Stimulated activated memory B cell treated with anti-CD40 and anti-IgM and Interleukin-4, amounts not matched to agents 10 μg/mL and 1 μg/mL and 100 μg/mL, for 72 hours (primary cell): ENCODE measurements around the gene EYS.
A peak's percentile ranks its signal among the peaks of the same experiment; 100 is the strongest.
"Not testable (repeated sequence)": the region's sequence is repeated elsewhere in the genome, so short reads cannot be mapped to it uniquely, and the experiment has no call there.

ENCODE experiments used
- ATAC-seq: fragments of 150-1000 bp; cut with Tn5 transposase; 2 replicates; pipeline ENCODE4 v1.10.0; 2021
- H3K27ac Mint-ChIP-seq: one replicate; pipeline ENCODE4 v1.8.0; 2022; ENCODE audit warnings: mild to moderate bottlenecking, mixed read lengths
- H3K27me3 Mint-ChIP-seq: one replicate; pipeline ENCODE4 v1.8.0; 2022; ENCODE audit warnings: mixed read lengths
- H3K36me3 Mint-ChIP-seq: one replicate; pipeline ENCODE4 v1.8.0; 2022; ENCODE audit warnings: mixed read lengths
- H3K4me1 Mint-ChIP-seq: one replicate; pipeline ENCODE4 v1.8.0; 2022; ENCODE audit warnings: mixed read lengths
- H3K4me3 Mint-ChIP-seq: one replicate; pipeline ENCODE4 v1.8.0; 2022; ENCODE audit warnings: mild to moderate bottlenecking, moderate library complexity, mixed read lengths
- H3K9me3 Mint-ChIP-seq: one replicate; pipeline ENCODE4 v1.8.0; 2022; ENCODE audit warnings: mixed read lengths

Gene EYS

GRCh38 chr6:63883597-63883996, 1823.4 kb downstream of the EYS start:
- Mint-ChIP-seq H3K36me3 (no peaks in the 10 kb centered on the region), H3K4me1 (no peaks in the 10 kb centered on the region), H3K27me3 (no peaks in the 10 kb centered on the region), H3K4me3 (no peak overlapping the region), H3K27ac (no peak overlapping the region), H3K9me3 (peaks cover 4% of the 10 kb centered on the region)
- no peak for ATAC-seq

GRCh38 chr6:63882208-63882607, 1824.8 kb downstream of the EYS start:
- ATAC-seq, result no peak
- Mint-ChIP-seq H3K9me3 (peaks cover 7% of the 10 kb centered on the region), H3K4me3 (no peak overlapping the region), H3K27ac (no peak overlapping the region), H3K27me3 (no peaks in the 10 kb centered on the region), H3K36me3 (no peaks in the 10 kb centered on the region), H3K4me1 (no peaks in the 10 kb centered on the region)

DNA sequence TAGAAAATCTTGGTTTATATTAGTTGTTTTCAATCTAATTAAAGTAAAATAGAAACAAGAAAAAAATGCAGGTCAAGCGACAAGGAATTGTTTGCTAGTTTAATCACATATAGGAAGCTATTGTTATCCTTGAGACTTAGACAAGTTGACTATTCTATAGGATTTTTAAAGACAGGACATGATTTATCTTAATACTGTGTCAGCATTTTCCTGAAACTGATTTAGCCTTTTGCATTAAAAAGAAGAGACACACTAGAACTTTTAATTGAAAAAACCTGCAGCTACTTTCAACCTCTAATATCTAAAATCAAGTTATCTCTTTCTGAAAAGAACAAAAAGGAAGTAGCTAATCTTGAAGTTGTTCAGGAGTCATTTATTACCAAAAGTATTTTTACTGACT, 1825.2 kb downstream of the EYS start:
- ATAC-seq, result no peak
- no peak overlapping the region for H3K27ac Mint-ChIP-seq
- no peak overlapping the region for H3K4me3 Mint-ChIP-seq
- no peaks in the 10 kb centered on the region for H3K4me1 Mint-ChIP-seq
- H3K36me3 Mint-ChIP-seq, result no peaks in the 10 kb centered on the region
- H3K9me3 Mint-ChIP-seq, result peaks cover 7% of the 10 kb centered on the region
- no peaks in the 10 kb centered on the region for H3K27me3 Mint-ChIP-seq

- Mint-ChIP-seq H3K27ac (no peak overlapping the region), H3K36me3 (no peaks in the 10 kb centered on the region), H3K4me1 (no peaks in the 10 kb centered on the region), H3K27me3 (no peaks in the 10 kb centered on the region), H3K9me3 (no peaks in the 10 kb centered on the region), H3K4me3 (no peak overlapping the region)
- ATAC-seq, result peak; percentile 31
Observed at GRCh38 chr6:63872233-63872632, 1834.8 kb downstream of the EYS start.

DNA sequence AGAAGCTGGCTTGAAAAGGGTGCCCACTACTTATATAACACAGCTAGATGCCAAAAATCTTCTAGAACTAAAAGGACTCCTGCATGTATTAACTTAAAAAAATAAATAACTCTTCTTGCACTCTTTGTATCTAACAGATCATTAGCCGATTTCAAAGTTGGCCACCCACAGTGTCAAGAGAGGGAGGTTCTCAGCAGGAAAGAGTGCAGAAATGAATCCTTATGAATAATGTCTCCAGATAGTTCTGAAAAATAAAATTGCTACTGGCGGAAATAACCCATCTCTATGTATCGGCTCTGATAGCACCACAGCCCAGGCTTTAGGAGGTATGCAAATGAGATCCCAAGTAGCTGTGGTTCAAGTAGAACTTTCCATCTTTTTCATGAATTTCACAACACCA, 1838.7 kb downstream of the EYS start:
- H3K27ac Mint-ChIP-seq, result no peak overlapping the region
- no peaks in the 10 kb centered on the region for H3K27me3 Mint-ChIP-seq
- H3K4me3 Mint-ChIP-seq, result no peak overlapping the region
- ATAC-seq, result no peak
- no peaks in the 10 kb centered on the region for H3K9me3 Mint-ChIP-seq
- H3K4me1 Mint-ChIP-seq, result no peaks in the 10 kb centered on the region
- no peaks in the 10 kb centered on the region for H3K36me3 Mint-ChIP-seq

DNA sequence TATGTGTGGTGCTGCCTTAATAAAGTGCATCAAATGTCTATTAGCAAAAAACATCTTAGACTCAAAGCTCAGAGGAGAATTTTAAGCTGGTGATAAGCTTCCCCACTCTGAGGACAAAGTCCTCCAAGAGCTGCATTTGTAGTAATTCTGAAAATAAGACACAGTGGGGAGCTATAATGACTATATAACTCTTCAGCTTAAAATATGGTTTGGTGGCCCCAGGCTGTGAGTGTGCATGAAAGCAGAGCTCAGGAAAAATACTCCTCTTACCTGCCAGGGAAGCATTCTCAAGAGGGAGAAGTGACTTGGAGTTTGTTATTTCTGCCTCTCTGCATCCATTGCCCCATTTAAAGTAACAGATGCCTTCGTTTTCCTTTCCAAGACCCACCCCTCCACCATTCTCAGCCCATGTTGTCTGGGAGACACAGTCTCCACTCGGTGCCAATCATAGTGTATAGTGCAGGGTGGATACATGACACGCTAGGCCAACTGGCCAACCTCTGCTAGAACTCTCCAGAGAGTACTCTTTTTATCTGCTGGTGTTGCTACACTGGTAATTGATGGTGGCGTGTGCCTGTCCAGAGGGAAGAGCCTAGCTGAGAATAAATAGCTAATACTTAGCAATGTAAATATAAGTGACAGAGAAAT, 1842.2 kb downstream of the EYS start:
- no peaks in the 10 kb centered on the region for H3K36me3 Mint-ChIP-seq
- H3K9me3 Mint-ChIP-seq, result no peaks in the 10 kb centered on the region
- ATAC-seq, result no peak
- H3K4me1 Mint-ChIP-seq, result no peaks in the 10 kb centered on the region
- H3K4me3 Mint-ChIP-seq, result no peak overlapping the region
- H3K27me3 Mint-ChIP-seq, result no peaks in the 10 kb centered on the region
- no peak overlapping the region for H3K27ac Mint-ChIP-seq

- no peaks in the 10 kb centered on the region for H3K27me3 Mint-ChIP-seq
- no peak for ATAC-seq
- H3K9me3 Mint-ChIP-seq, result no peaks in the 10 kb centered on the region
- H3K36me3 Mint-ChIP-seq, result no peaks in the 10 kb centered on the region
- no peak overlapping the region for H3K27ac Mint-ChIP-seq
- H3K4me1 Mint-ChIP-seq, result no peaks in the 10 kb centered on the region
- no peak overlapping the region for H3K4me3 Mint-ChIP-seq
Observed at GRCh38 chr6:63864061-63864460, 1843.0 kb downstream of the EYS start.

DNA sequence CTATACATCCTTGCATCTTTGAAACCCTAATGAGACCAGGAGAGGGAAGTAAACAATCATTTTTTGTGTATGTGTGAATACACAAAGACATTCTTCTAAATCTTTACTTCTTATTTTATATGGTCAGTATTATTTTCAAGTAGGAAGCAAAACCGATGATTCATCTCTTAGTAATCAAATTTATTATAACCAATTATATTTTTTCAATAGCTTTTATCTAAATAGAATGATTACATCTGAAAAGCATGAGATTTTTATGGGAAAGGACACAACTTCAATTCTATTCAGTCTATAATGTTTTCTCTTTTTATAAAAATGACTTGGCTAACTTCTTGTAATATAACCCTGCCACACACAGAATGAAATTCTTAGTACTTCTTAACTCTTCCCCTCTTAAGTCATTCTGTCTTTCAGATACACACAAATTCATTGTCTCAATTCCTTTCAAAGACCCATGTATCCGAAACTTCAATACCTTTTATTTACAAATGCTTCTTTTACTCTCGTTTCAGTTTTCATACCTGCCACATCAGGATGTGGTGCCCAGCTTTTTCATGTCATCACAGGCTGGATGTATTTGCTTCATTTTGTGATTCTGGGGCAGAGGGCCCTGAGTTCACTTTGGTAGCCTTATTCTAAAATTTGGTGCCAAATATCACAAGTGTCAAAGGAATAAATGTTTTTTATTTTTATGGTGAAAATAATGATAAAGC, 1844.4 kb downstream of the EYS start:
- no peaks in the 10 kb centered on the region for H3K27me3 Mint-ChIP-seq
- H3K27ac Mint-ChIP-seq, result no peak overlapping the region
- no peaks in the 10 kb centered on the region for H3K9me3 Mint-ChIP-seq
- no peaks in the 10 kb centered on the region for H3K36me3 Mint-ChIP-seq
- no peak overlapping the region for H3K4me3 Mint-ChIP-seq
- H3K4me1 Mint-ChIP-seq, result no peaks in the 10 kb centered on the region
- no peak for ATAC-seq

DNA sequence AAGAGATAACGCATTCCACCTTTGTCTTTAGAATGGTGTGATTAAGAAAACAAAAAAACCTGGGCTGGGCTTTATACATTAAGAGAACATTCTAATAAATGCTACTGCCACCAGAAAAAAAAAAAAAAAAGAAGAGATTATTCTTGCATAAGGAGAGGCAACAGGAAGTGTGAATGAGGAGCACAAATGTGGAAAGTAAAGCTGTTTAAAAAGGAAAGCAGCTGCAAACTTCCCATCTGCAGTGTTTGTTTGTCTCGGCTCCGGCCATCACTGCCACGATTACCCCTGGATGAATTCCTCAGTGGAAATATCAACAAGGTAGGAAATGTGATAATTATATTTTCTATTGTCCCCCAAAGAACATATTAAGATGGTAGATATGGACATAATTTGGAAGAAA, 1847.5 kb downstream of the EYS start:
- Mint-ChIP-seq H3K4me3 (no peak overlapping the region), H3K27ac (no peak overlapping the region)

DNA sequence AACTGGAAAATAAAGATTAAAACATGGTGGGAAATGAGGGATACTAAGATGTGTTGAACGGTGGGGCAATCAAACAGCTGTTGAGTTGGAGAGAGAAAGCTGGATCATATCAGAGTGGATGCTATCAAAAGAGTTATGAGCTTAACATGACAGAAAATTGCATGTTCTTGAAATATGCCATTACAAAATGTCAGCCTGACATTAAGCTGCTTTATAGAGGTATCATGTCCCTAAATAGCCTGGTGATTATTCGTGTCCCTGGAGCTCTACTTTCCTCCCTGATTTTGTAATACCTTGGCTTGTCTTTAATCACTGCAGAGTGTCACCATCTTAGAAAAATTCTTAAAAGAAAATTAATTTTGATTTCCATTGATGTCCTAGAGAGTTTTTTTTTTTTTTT, 1848.3 kb downstream of the EYS start:
- no peak overlapping the region for H3K27ac Mint-ChIP-seq
- H3K9me3 Mint-ChIP-seq, result no peaks in the 10 kb centered on the region
- H3K36me3 Mint-ChIP-seq, result no peaks in the 10 kb centered on the region
- no peaks in the 10 kb centered on the region for H3K27me3 Mint-ChIP-seq
- H3K4me1 Mint-ChIP-seq, result no peaks in the 10 kb centered on the region
- no peak for ATAC-seq
- no peak overlapping the region for H3K4me3 Mint-ChIP-seq

More for the DNA sequence above, 1847.5 kb downstream of the EYS start:
- Mint-ChIP-seq H3K36me3 (no peaks in the 10 kb centered on the region), H3K9me3 (no peaks in the 10 kb centered on the region), H3K4me1 (no peaks in the 10 kb centered on the region), H3K27me3 (no peaks in the 10 kb centered on the region)
- ATAC-seq, result no peak

GRCh38 chr6:63856271-63856670, 1850.8 kb downstream of the EYS start:
- Mint-ChIP-seq H3K9me3 (peaks cover 2% of the 10 kb centered on the region), H3K27me3 (no peaks in the 10 kb centered on the region), H3K4me1 (no peaks in the 10 kb centered on the region), H3K27ac (no peak overlapping the region), H3K4me3 (no peak overlapping the region), H3K36me3 (no peaks in the 10 kb centered on the region)
- no peak for ATAC-seq

- Mint-ChIP-seq H3K4me1 (no peaks in the 10 kb centered on the region), H3K27me3 (peaks cover 9% of the 10 kb centered on the region), H3K27ac (no peak overlapping the region)
Observed at GRCh38 chr6:63844287-63844686, 1862.7 kb downstream of the EYS start.

GRCh38 chr6:63839485-63839884, 1867.5 kb downstream of the EYS start:
- no peaks in the 10 kb centered on the region for H3K36me3 Mint-ChIP-seq
- no peaks in the 10 kb centered on the region for H3K4me1 Mint-ChIP-seq
- no peak overlapping the region for H3K4me3 Mint-ChIP-seq
- H3K27ac Mint-ChIP-seq, result no peak overlapping the region
- no peak for ATAC-seq
- H3K27me3 Mint-ChIP-seq, result no peaks in the 10 kb centered on the region
- H3K9me3 Mint-ChIP-seq, result peaks cover 4% of the 10 kb centered on the region

More at GRCh38 chr6:63844287-63844686, 1862.7 kb downstream of the EYS start:
- no peaks in the 10 kb centered on the region for H3K36me3 Mint-ChIP-seq
- H3K4me3 Mint-ChIP-seq, result no peak overlapping the region
- ATAC-seq, result no peak
- peaks cover 2% of the 10 kb centered on the region for H3K9me3 Mint-ChIP-seq

GRCh38 chr6:63828678-63829077, 1878.3 kb downstream of the EYS start:
- peaks cover 12% of the 10 kb centered on the region for H3K27me3 Mint-ChIP-seq
- not testable (repeated sequence) for H3K4me3 Mint-ChIP-seq, H3K4me1 Mint-ChIP-seq

DNA sequence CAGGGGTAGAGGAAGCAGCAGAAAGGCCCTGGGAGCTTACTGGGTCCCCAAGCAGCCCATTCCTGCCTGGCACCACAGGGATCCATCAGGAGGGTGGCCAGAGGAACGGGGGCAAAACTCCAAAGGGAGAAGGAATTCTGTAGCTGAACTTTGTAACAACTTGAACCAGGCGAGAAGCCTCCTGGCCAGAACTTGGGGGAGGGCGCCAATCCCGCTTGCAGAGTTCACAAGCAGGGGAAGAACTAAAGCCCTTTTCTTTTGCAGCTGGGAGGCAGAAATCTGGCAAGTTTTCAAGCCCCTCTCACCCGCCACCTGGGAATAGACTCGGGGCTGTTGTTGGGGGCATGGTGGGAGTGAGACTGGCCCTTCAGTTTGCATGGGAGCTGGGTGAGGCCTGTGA, 1882.3 kb downstream of the EYS start:
- Mint-ChIP-seq H3K36me3 (no peaks in the 10 kb centered on the region), H3K4me1 (no peaks in the 10 kb centered on the region), H3K9me3 (peaks cover 8% of the 10 kb centered on the region), H3K4me3 (no peak overlapping the region), H3K27me3 (peaks cover 19% of the 10 kb centered on the region), H3K27ac (no peak overlapping the region)
- ATAC-seq, result no peak

More at GRCh38 chr6:63828678-63829077, 1878.3 kb downstream of the EYS start:
- peaks cover 20% of the 10 kb centered on the region for H3K9me3 Mint-ChIP-seq
- H3K27ac Mint-ChIP-seq, ATAC-seq, H3K36me3 Mint-ChIP-seq: not testable (repeated sequence)

GRCh38 chr6:63821442-63821841, 1885.6 kb downstream of the EYS start:
- no peaks in the 10 kb centered on the region for H3K4me1 Mint-ChIP-seq
- H3K9me3 Mint-ChIP-seq, result no peaks in the 10 kb centered on the region

More at GRCh38 chr6:63821442-63821841, 1885.6 kb downstream of the EYS start:
- H3K4me3 Mint-ChIP-seq, result no peak overlapping the region
- H3K36me3 Mint-ChIP-seq, result no peaks in the 10 kb centered on the region
- no peak overlapping the region for H3K27ac Mint-ChIP-seq
- ATAC-seq, result no peak
- H3K27me3 Mint-ChIP-seq, result peaks cover 28% of the 10 kb centered on the region
